NCI-H510A treated with DMSO at 0.1 percent for 48 hours (cell line): ENCODE results near the gene CSF3.

Experiments used
- DNase-seq: peaks from one replicate; lab custom pipeline; 2025; lab: John Stamatoyannopoulos, UW

Gene CSF3, protein sequence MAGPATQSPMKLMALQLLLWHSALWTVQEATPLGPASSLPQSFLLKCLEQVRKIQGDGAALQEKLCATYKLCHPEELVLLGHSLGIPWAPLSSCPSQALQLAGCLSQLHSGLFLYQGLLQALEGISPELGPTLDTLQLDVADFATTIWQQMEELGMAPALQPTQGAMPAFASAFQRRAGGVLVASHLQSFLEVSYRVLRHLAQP

DNA sequence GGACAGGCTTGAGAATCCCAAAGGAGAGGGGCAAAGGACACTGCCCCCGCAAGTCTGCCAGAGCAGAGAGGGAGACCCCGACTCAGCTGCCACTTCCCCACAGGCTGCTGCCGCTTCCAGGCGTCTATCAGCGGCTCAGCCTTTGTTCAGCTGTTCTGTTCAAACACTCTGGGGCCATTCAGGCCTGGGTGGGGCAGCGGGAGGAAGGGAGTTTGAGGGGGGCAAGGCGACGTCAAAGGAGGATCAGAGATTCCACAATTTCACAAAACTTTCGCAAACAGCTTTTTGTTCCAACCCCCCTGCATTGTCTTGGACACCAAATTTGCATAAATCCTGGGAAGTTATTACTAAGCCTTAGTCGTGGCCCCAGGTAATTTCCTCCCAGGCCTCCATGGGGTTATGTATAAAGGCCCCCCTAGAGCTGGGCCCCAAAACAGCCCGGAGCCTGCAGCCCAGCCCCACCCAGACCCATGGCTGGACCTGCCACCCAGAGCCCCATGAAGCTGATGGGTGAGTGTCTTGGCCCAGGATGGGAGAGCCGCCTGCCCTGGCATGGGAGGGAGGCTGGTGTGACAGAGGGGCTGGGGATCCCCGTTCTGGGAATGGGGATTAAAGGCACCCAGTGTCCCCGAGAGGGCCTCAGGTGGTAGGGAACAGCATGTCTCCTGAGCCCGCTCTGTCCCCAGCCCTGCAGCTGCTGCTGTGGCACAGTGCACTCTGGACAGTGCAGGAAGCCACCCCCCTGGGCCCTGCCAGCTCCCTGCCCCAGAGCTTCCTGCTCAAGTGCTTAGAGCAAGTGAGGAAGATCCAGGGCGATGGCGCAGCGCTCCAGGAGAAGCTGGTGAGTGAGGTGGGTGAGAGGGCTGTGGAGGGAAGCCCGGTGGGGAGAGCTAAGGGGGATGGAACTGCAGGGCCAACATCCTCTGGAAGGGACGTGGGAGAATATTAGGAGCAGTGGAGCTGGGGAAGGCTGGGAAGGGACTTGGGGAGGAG lies at the start of gene CSF3:
Gene CSF3 (plus strand): TSS at position 436 of the 993 bp plus-strand sequence. CDS start 35 bp downstream, at position 471.
- peak; percentile 50 for DNase-seq

DNA sequence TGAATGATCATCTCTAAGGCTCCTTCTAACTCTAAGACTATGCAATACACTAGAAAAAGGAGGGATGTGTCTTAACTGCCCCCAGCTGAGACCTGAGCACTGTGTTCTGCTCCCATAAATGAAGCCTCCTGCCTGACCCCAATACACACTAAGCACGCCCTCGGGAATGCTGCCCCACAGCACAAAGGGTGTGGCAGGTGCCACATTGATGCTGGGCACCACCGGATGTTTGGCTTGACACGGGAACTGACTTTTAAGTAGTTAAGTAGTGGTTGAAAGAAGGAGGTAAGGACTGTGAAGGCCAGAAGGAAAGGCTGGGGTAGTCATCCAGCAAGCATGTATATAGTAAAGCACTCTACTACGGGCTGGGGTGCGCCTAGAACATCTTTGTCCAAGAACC lies 48.5 kb upstream of the CSF3 start:
- DNase-seq, result peak; percentile 45

DNA sequence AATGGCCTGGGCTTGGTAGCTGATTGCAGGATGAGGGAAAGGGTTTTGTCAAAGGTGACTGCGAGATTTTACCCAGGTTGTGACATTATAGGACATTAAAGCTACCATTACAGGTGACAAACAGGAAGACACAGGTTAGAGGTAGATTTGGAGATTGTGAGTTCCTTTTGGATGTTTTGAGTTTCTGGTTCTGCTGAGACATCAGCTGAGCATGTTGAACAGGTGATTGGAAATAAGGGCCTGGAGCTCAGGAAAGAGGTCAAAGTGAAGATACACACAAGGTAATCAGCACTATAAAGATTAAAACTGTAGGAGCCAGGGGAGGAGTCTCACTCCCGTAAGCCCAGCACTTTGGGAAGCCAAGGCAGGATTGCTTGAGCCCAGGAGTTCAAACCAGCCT lies 46.5 kb upstream of the CSF3 start:
- no peak for DNase-seq

DNA sequence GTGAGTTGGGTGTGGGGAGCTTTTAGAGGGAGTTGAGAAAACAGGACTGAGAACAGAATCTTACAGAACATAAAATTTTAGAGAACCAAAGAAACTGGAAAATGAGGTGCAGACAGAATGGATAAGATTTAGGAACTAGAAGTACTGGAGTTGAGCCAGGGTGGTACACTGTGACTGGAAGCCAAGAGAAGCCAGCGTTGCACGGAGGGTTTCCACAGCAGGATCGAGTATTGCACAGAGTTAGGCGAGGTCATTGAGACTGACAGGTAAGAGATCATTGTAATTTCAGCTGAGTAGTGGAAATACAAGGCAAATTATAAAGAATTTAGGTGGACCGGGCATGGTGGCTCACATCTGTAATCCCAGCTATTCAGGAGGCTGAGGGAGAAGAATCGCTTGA lies 45.9 kb upstream of the CSF3 start:
- DNase-seq, result no peak

DNA sequence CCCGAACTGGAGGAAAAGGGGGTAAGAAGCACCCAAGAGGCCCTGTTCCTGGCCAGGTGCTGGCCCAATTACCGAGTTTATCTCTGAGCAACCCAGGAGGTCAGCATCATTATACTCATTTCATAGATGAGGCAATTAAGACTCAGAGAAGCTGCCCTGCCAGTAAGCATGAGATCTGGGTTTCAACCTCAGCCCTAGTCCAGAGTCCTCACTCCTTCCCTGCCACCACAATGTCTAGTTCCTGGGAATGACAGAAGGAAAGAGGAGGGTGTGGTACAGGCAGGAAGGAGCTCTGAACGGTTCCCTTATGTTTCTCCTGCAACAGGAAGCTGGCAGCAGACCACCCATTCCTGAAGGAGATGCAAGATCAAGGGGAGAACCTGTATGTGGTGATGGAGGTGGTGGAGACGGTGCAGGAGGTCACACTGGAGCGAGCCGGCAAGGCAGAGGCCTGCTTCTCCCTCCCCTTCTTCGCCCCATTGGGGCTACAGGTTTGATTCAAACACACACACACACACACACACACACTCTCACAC lies 45.0 kb upstream of the CSF3 start:
- no peak for DNase-seq

DNA sequence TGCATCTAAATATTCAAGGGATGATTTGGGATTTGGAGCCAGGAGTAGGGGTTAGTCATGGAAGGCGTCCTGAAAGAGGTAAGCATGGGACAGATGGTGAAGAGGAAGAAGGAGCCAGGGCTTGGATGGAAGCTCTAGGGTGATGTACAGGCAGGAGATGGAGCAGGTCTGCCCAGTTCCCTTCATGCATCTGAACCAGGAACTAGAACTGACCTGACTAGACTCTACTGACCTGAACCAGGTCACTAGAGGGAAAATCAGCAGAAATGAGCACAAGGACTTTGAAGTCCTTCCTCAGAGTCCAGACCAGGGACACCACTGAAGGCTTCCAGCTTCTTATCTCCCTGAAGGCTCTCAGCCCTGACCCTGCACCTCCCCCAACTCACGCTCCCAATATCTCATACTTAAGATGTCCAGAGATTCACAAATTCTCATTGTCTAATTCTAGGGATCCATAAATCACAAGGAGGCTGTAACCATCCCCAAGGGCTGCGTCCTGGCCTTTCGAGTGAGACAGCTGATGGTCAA lies 44.1 kb upstream of the CSF3 start:
- DNase-seq, result no peak

DNA sequence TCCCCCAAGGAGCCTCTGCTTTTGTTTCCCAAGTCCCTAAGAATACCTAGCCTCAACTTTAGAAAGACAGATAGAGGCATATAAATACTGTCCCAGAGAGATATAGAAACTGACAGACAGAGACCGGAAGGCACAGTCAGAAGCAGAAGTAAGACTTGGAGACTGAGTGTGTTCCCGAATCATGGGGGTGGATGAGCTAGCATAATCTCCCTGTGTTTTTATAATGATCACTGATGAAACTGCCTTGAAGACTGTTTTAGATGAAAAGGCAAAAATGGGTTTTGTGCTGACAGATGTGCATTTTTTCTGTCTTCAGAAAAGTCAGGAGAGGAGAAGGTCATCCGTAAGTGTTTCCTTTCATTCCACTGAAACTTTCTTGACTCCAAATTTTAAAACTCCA lies 43.0 kb upstream of the CSF3 start:
- DNase-seq, result no peak

DNA sequence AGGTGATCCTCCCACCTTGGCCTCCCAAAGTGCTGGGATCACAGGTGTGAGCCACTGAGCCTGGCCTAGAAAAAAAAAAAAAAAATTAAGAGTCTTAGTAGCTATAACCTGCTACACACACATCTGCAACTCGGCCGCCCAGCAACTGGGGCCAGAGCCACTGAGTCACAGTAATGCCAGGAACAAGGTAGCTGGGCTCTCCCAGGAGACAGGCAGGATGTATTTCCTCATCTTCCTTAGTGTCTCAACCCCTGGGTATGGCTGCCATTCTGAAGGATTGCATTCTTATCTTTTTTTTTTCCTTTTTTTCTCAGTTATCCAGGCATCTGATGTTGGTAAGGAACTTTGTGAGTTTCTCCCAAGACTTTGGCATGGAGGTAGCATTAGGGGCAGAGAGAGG lies 41.7 kb upstream of the CSF3 start:
- DNase-seq, result no peak

DNA sequence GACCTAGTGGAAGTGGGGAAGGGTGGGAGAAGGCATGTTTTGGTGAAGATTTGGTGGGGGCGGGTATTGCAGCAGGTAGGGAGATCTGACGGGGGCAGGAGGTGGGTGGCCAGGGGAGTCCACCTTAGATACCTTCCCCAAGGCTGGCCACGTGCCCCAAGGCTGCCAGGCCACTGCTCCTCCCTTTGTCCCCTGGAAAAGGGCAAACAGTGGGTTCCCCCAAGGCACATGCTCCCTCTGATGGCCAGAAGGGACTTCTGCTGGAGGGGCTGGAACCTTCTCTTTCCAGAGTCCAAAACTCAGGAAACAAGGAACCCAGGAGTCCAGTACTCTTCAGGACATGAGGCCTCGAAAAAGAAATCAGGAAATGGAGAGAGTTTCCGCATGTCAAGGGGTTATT lies 40.8 kb upstream of the CSF3 start:
- DNase-seq, result no peak

DNA sequence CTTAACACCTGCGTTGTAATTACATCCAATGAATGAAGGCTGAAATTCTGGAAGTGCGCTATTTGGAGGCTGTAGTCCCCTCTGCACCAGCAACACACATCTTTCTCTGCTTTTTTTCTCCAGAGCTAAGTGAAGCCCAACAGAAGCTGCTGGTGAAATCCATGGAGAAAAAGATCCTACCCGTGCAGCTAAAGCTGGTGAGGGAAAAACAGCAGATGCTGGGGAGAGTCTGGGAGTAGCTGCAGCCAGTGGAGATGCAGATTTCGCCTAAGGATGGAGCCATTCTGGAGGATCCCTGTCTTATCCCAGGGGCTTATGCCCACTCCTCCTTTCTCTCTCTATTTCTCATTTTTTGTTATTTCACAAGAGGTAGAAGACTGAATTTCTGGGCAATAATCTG lies 39.4 kb upstream of the CSF3 start:
- no peak for DNase-seq

DNA sequence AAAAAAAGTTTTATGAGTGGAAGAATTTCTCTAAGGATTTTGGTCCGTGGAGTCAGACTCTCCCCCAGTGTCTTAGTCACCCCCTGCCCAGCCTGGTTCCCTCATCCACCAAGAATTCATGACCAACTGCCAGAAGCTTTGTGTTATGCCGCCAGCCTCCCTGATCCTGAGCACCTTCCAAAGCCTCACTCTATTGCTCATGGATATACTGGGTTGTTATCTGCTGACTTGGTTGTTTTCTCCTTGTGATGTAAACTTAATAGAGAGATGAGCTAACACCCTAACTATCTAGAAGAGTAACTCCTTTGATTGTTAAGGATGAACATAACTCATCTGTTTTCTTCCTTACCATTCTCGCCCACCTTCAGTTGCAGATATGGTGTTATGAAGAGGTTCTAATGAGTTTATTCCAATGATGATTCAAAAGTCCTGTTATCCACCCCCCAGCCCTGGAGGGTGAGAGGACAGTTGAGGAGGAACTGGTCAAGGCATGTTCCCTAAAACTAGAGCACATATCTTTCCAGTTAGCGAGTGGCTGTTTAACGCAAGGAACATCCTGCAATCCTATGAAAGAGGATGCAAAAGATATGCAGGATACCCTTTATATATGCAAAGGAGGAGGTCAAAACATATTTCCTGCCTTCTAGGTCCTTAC lies 36.1 kb upstream of the CSF3 start:
- DNase-seq, result no peak

DNA sequence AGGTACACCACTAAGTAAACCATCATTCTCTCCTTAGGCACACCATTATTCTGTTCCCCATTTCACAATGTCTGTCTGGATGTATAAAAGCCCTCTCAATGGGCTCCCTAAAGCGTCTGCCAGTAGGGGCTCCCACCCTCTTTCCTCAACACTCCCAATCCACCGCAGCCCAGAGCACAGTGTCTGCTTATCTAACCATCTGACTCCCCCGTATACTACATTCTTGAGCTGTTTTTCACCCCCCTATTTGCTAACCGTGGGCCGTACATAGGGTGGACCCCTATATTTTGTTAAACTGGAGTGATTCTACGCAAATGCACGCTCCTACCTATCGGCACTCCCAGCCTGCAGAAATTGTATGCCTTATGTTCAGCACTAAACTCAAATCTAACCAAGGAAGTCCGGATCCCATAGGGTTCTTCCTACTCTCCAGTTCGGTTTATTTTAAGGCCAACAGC lies 35.3 kb upstream of the CSF3 start:
- peak; percentile 54 for DNase-seq

DNA sequence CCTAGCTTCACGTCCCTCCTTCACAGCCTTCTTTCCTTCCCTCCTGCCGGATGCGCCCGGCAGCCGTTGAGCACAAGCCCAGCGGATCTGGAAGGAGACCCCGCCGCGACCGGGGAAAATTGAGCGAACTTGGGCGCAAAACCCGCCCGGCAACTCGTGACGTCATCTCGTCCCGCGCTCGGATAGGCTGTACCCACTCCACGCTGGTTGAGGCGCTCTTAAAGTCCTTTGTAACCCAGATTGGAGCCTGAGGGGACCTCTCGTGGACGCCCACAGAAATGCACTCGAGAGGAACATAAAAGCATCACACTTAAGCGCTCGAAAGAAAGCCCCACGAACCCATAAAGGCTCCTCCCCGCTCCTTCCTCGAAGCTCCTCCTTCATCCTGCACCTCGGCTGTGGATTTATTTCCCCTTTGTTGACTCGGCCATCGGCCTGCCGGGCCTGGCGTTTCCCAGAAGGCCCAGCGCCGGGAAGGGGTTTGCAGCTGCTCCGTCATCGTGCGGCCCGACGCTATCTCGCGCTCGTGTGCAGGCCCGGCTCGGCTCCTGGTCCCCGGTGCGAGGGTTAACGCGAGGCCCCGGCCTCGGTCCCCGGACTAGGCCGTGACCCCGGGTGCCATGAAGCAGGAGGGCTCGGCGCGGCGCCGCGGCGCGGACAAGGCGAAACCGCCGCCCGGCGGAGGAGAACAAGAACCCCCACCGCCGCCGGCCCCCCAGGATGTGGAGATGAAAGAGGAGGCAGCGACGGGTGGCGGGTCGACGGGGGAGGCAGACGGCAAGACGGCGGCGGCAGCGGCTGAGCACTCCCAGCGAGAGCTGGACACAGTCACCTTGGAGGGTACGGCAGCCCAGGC lies 34.7 kb upstream of the CSF3 start, which contains the start of gene PSMD3:
Gene PSMD3 (plus strand): TSS at position 457 of the 856 bp plus-strand sequence. CDS start 164 bp downstream, at position 621.
- peak; percentile 98 for DNase-seq

DNA sequence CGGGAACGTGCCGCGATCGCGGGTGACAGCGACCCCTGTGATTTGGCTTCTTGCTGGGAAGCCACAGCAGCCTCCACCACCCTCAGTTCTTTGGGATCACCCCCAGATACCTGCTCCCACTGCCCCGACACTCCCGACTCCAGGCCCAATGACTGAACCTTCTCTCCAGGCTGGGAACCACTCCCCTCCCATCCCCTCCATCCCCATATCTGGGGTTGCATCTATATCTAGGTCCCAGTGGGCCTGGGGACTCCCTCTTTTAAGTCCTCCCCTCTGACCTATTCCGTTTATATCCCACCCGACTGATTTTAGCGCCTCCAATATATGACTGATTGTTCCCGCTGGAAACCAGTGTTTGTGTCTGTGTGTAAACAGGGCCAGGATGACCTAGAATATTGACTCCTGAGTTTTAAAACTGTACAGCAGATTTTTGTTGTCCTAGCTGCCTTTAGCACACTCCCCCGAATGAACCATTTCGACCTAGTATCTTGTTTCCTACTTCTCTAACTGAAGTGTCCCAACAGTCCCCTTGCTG lies 34.0 kb upstream of the CSF3 start:
- no peak for DNase-seq

DNA sequence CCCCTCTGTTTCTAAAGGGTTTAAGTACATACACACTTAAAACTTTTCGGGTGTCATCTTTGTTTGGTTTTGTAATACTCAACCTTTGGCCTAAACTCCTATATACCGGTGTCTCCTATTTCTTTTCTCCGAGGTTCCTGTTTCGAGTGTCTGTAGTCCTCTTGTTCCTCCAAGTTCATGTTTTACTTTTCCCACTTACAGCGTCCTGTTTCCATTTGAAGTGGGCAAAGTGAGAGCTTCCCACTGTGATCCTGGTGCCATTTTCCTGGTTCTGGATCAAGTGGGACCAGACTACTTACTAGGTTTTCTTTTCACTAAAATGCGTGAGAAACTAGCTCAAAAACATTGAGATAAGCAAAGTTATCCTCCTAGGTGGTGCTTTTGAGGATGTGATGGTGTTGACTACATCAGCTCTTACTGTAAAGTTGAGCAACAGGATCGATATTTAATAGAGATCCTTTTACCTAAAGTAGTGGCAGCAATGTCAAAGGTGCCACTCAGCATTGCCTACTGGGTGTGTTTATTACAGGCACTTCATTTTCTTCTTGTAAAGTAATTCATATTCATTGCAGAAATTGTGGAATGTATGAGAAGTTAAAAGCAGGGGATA lies 33.4 kb upstream of the CSF3 start:
- no peak for DNase-seq

DNA sequence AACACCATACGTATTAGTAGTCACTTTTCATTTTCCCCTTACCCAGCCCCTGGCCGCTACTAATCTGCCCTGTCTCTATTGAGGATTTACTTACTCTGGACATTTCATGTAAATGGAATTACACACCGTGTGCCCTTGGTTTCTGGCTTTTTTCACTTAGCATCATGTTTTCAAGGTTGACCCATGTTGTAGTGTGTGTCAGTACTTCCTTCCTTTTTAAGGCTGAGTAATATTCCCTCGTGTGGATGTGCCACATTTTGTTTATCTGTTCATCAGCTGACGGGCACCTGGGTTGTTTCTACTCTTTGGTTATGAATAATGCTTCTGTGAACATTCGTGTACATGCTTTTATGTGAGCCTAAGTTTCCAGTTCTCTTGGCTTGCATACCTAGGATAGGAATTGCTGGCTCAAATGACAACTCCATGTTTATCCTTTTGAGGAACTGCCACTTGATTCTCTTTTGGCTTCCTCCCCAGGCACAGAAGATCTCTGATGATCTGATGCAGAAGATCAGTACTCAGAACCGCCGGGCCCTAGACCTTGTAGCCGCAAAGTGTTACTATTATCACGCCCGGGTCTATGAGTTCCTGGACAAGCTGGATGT lies 26.9 kb upstream of the CSF3 start:
- DNase-seq, result no peak

DNA sequence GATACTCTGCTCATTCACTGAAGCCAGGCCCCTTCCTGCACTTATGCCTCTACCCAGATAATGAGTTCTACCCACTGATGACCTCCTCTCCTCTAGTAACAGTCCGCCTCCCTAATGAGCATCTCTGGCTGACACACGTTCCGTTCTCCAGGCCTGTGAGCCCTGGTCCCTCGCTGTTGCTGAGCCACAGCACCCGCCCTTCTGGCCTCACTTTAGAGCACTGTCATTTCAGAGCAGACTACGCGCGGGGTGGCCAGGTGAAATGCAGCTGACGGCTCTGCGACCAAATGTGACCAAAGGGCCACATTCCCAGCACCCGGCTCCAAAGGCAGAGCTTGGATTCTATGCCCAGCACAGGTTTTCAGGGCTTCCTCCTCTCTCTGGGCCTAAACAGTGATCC lies 20.8 kb upstream of the CSF3 start:
- DNase-seq, result no peak

DNA sequence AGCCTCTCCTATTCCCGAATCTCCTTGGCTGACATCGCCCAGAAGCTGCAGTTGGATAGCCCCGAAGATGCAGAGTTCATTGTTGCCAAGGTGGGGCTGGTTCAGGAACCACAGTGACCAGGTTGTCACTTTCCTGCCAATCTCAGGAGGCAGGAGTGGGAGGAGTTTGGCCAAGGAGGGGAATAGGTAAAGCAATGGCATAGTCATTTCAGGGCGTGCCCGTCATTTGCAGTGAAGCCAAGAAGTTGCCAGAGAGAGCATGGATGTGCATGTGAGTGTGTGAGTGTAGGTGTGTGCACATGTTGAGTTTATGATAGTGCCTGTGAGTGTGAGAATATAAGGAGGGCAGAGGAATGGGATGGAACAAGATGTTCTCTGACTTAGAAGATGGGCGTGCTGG lies 19.8 kb upstream of the CSF3 start:
- DNase-seq, result no peak

DNA sequence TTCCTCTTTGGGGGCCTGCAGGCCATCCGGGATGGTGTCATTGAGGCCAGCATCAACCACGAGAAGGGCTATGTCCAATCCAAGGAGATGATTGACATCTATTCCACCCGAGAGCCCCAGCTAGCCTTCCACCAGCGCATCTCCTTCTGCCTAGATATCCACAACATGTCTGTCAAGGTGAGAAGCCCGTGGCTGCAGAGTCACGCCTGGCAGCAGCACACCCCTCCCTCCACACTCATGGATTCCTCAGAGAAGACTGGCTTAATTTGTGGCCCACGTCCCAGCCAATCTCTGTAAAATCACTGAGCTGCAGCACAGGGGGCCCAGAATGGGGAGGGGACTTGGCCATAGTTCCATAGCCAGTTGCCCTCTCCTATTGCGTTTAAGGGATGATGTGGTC lies 19.1 kb upstream of the CSF3 start:
- DNase-seq, result no peak

DNA sequence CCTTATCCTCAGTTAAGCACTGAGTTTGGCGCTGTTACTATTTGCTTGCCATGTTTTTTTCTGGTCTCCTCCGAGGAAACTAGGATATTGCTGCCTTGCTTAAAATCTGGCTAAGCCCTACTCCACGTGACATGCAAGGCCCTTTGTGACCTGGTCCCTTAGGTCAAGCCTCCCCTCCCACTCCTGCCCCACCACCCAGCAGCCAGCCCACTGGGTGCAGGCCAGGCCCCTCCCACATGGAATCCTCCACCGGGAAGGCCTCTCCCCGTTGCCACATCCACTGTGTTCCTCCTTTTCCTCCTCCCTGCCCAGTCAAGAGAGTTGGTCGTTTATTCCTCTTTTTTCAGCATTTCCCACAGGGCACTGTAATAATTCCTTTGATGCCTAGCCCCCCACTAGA lies 18.4 kb upstream of the CSF3 start:
- DNase-seq, result no peak
